CD14-positive monocyte (primary cell): ENCODE measurements around the gene SREK1IP1. TPM values are rescaled to one million over a fixed set of nuclear protein-coding genes. Genes with fewer than 3 reads are reported as not detected.

Source experiments
- DNase-seq, 3 donors: peaks; one replicate each; pipeline ENCODE4 v3.0.0-alpha.2; 2011 to 2022
- H2AFZ ChIP-seq: 2 replicates; pipeline ENCODE4 v1.6.0; 2012; ENCODE audit warnings: mild to moderate bottlenecking, low read depth, low read length, inconsistent platforms; ENCODE audit not compliant: insufficient read depth, poor library complexity, severe bottlenecking
- H3K27ac ChIP-seq, 2 donors: 1 replicate in 1 of 2; 2 replicates in 1 of 2; pipeline ENCODE4 v1.5.1; 2012 to 2013; ENCODE audit warnings: low read length in 2 of 2, control low read depth in 1 of 2, inconsistent platforms in 1 of 2, low read depth in 1 of 2, mild to moderate bottlenecking in 1 of 2
- H3K27me3 ChIP-seq, 2 donors: one replicate each; pipeline versions ENCODE4 v1.6.0 to v1.6.1; 2011 to 2013; ENCODE audit warnings: low read length in 2 of 2; ENCODE audit not compliant: control insufficient read depth in 2 of 2, insufficient read depth in 2 of 2
- H3K36me3 ChIP-seq, 2 donors: replicated peaks in 1 of 2; 1 replicate in 1 of 2; 2 replicates in 1 of 2; pipeline versions ENCODE4 v1.5.1 to v1.6.1; 2012 to 2013; ENCODE audit warnings: low read length in 2 of 2, control low read depth in 1 of 2, inconsistent platforms in 1 of 2, mild to moderate bottlenecking in 1 of 2; ENCODE audit not compliant: insufficient read depth in 2 of 2, control insufficient read depth in 1 of 2
- H3K4me1 ChIP-seq, 2 donors: 1 replicate in 1 of 2; 2 replicates in 1 of 2; pipeline versions ENCODE4 v1.5.1 to v1.6.1; 2012 to 2013; ENCODE audit warnings: low read length in 2 of 2, control low read depth in 1 of 2, inconsistent platforms in 1 of 2, mild to moderate bottlenecking in 1 of 2, moderate library complexity in 1 of 2; ENCODE audit not compliant: insufficient read depth in 2 of 2, control insufficient read depth in 1 of 2
- H3K4me2 ChIP-seq: replicated peaks from 2 replicates; pipeline ENCODE3; 2012; ENCODE audit warnings: low read length, moderate library complexity, mild to moderate bottlenecking; ENCODE audit not compliant: poor library complexity, severe bottlenecking; ENCODE audit errors: extremely low read depth
- H3K4me3 ChIP-seq, 3 experiments: fragments of 200-600 bp in 1 of 3; sonication (generic) in 1 of 3; replicated peaks in 1 of 3; 1 replicate in 2 of 3; 2 replicates in 1 of 3; pipeline ENCODE4 v1.5.1; 2011 to 2013; ENCODE audit warnings: low read length in 3 of 3, mild to moderate bottlenecking in 3 of 3, control low read depth in 2 of 3, low read depth in 2 of 3, inconsistent platforms in 1 of 3, moderate library complexity in 1 of 3
- H3K79me2 ChIP-seq: 2 replicates; pipeline ENCODE4 v1.6.0; 2012; ENCODE audit warnings: mild to moderate bottlenecking, control low read depth, inconsistent platforms, low read length, moderate library complexity; ENCODE audit not compliant: insufficient read depth
- H3K9ac ChIP-seq: 2 replicates; pipeline ENCODE4 v1.6.0; 2017; ENCODE audit warnings: low read length, mild to moderate bottlenecking; ENCODE audit not compliant: insufficient read depth, poor library complexity, severe bottlenecking
- H3K9me3 ChIP-seq, 2 donors: replicated peaks in 1 of 2; 1 replicate in 1 of 2; 2 replicates in 1 of 2; pipeline versions ENCODE4 v1.5.1 to v1.6.1; 2012 to 2013; ENCODE audit warnings: low read length in 2 of 2, control low read depth in 1 of 2; ENCODE audit not compliant: control insufficient read depth in 1 of 2, insufficient read depth in 1 of 2
- H4K20me1 ChIP-seq: 2 replicates; pipeline ENCODE4 v1.6.0; 2012; ENCODE audit warnings: mild to moderate bottlenecking, low read length, control low read depth, moderate library complexity; ENCODE audit not compliant: insufficient read depth
- H3K27ac Mint-ChIP-seq, 7 donors: one replicate each; pipeline ENCODE4 v1.8.0; 2020; ENCODE audit warnings: mild to moderate bottlenecking in 7 of 7, mixed read lengths in 7 of 7, moderate library complexity in 6 of 7, inconsistent platforms in 2 of 7
- H3K27me3 Mint-ChIP-seq, 3 donors: one replicate each; pipeline ENCODE4 v1.8.0; 2021 to 2022; ENCODE audit warnings: low read depth in 3 of 3, mild to moderate bottlenecking in 3 of 3, mixed read lengths in 3 of 3, moderate library complexity in 3 of 3, inconsistent platforms in 1 of 3
- H3K36me3 Mint-ChIP-seq, 2 donors: one replicate each; pipeline ENCODE4 v1.8.0; 2020; ENCODE audit warnings: mixed read lengths in 2 of 2, inconsistent platforms in 1 of 2, mild to moderate bottlenecking in 1 of 2
- H3K4me1 Mint-ChIP-seq: one replicate; pipeline ENCODE4 v1.8.0; 2020; ENCODE audit warnings: mild to moderate bottlenecking, mixed read lengths
- H3K4me3 Mint-ChIP-seq, 2 donors: one replicate each; pipeline ENCODE4 v1.8.0; 2020; ENCODE audit warnings: mild to moderate bottlenecking in 2 of 2, mixed read lengths in 2 of 2, moderate library complexity in 1 of 2
- H3K9me3 Mint-ChIP-seq, 7 donors: one replicate each; pipeline ENCODE4 v1.8.0; 2020 to 2022; ENCODE audit warnings: mixed read lengths in 7 of 7, mild to moderate bottlenecking in 6 of 7, moderate library complexity in 6 of 7, inconsistent platforms in 2 of 7
- WGBS: methylation state at CpG from one replicate; pipeline ENCODE4 v1.1.5; 2013; ENCODE audit warnings: missing lambda C conversion rate; ENCODE audit not compliant: insufficient coverage; 5-methylcytosine and 5-hydroxymethylcytosine counted together
- intact Hi-C, 2 donors: fragments of 100-400 bp; cut with micrococcal nuclease; formaldehyde crosslinking; loops; one replicate each; pipeline versions ENCODE4 v1.15.0 to v1.15.1; 2023
- polyA plus RNA-seq, 3 donors: library from polyadenylated mRNA; depleted of rRNA in 1 of 3; unstranded in 2 of 3; stranded (reverse) in 1 of 3; fragments of 300-500 nt in 2 of 3; fragments of >200 nt in 1 of 3; fragmentation: Illumina TruSeq in 2 of 3; gene quantifications; 1 replicate in 2 of 3; 2 replicates in 1 of 3; pipeline ENCODE4 v1.2.3, GENCODE V29; 2012 to 2021
- TF ChIP-seq, protein P1 (sequence below): fragments of 200-600 bp; IDR thresholded peaks from one replicate; pipeline ENCODE4 v1.8.0; 2022; ENCODE audit warnings: antibody characterized with exemption, mild to moderate bottlenecking

The SREK1IP1 gene
- polyA plus RNA-seq, 3 donors: 6.9 to 18.3 (median 16.9) TPM

- no peak overlapping the region for H3K27ac ChIP-seq
- no peaks in the 10 kb centered on the region for H3K79me2 ChIP-seq
- no peaks in the 10 kb centered on the region for H4K20me1 ChIP-seq
- H3K27ac Mint-ChIP-seq: no peak overlapping the region
- H3K9me3 Mint-ChIP-seq: peaks cover 15 to 24% (median 19%) of the 10 kb centered on the region in 7 donors
- peak overlapping the region in 1 of 2 donors; percentile 3 for H3K4me3 Mint-ChIP-seq
- no peak overlapping the region for H2AFZ ChIP-seq
- H3K4me1 ChIP-seq: no peaks in the 10 kb centered on the region
- H3K36me3 Mint-ChIP-seq: no peaks in the 10 kb centered on the region
- H3K9ac ChIP-seq: no peak overlapping the region
- DNase-seq: no peak
- no peak overlapping the region for H3K4me2 ChIP-seq
- WGBS: 86% methylated on average over 1 of the region's 2 CpGs
- H3K27me3 ChIP-seq: peaks cover 36 to 45% of the 10 kb centered on the region in 2 donors
- H3K9me3 ChIP-seq: peaks cover 7 to 28% of the 10 kb centered on the region in 2 donors
- no peaks in the 10 kb centered on the region for H3K36me3 ChIP-seq
- intact Hi-C loops: no loop called here
- H3K4me1 Mint-ChIP-seq: peaks cover 6% of the 10 kb centered on the region
- H3K4me3 ChIP-seq: no peak overlapping the region
- TF ChIP-seq, protein P1, sequence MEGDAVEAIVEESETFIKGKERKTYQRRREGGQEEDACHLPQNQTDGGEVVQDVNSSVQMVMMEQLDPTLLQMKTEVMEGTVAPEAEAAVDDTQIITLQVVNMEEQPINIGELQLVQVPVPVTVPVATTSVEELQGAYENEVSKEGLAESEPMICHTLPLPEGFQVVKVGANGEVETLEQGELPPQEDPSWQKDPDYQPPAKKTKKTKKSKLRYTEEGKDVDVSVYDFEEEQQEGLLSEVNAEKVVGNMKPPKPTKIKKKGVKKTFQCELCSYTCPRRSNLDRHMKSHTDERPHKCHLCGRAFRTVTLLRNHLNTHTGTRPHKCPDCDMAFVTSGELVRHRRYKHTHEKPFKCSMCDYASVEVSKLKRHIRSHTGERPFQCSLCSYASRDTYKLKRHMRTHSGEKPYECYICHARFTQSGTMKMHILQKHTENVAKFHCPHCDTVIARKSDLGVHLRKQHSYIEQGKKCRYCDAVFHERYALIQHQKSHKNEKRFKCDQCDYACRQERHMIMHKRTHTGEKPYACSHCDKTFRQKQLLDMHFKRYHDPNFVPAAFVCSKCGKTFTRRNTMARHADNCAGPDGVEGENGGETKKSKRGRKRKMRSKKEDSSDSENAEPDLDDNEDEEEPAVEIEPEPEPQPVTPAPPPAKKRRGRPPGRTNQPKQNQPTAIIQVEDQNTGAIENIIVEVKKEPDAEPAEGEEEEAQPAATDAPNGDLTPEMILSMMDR: no peak
- peaks cover 35 to 52% (median 42%) of the 10 kb centered on the region in 3 donors for H3K27me3 Mint-ChIP-seq
These were observed 74.9 kb downstream of the SREK1IP1 start for GRCh38 chr5:64693636-64694035.

GRCh38 chr5:64691291-64691690 is 77.2 kb downstream of the SREK1IP1 start:
- no peaks in the 10 kb centered on the region for H3K4me1 ChIP-seq
- no peaks in the 10 kb centered on the region for H3K36me3 Mint-ChIP-seq
- no peaks in the 10 kb centered on the region for H4K20me1 ChIP-seq
- no peak overlapping the region for H3K27ac Mint-ChIP-seq
- peaks cover 3 to 13% (median 12%) of the 10 kb centered on the region in 7 donors for H3K9me3 Mint-ChIP-seq
- H3K9me3 ChIP-seq: peaks cover 0 to 20% of the 10 kb centered on the region in 2 donors
- TF ChIP-seq, protein P1: no peak
- H3K27me3 Mint-ChIP-seq: peaks cover 35 to 55% (median 41%) of the 10 kb centered on the region in 3 donors
- no CpG with 5 or more reads among the region's 3 CpGs for WGBS
- H3K4me3 ChIP-seq: no peak overlapping the region
- peaks cover 6% of the 10 kb centered on the region for H3K4me1 Mint-ChIP-seq
- H3K4me3 Mint-ChIP-seq: peak overlapping the region in 1 of 2 donors; percentile 61
- no peak overlapping the region for H3K27ac ChIP-seq
- no peak overlapping the region for H2AFZ ChIP-seq
- peaks cover 42 to 48% of the 10 kb centered on the region in 2 donors for H3K27me3 ChIP-seq
- DNase-seq: no peak
- intact Hi-C loops: no loop called here
- no peak overlapping the region for H3K9ac ChIP-seq
- no peaks in the 10 kb centered on the region for H3K79me2 ChIP-seq
- no peak overlapping the region for H3K4me2 ChIP-seq
- H3K36me3 ChIP-seq: no peaks in the 10 kb centered on the region
